ENCODE data around the gene MYO5B. TPM values are rescaled to one million over a fixed set of nuclear protein-coding genes. Genes with fewer than 3 reads are reported as not detected.

The MYO5B gene
- total RNA-seq, 2 experiments from 2014 or later: not detected

- Histone ChIP-seq H3K9me3 (ENCODE audit: control insufficient read depth in 1 of 2, insufficient read depth in 1 of 2, low read length in 2 of 2) (no peaks in the 10 kb centered on the region), H3K27me3 (ENCODE audit: control insufficient read depth in 1 of 2, insufficient read depth in 2 of 2, low read length in 2 of 2) (peaks cover 5 to 17% of the 10 kb centered on the region in 2 experiments), H3K27ac (ENCODE audit: low read depth in 1 of 2, low read length in 2 of 2) (no peak overlapping the region), H3K4me1 (ENCODE audit: insufficient read depth, low read length) (no peaks in the 10 kb centered on the region), H3K4me3 (ENCODE audit: low read length) (no peak overlapping the region), H3K36me3 (ENCODE audit: insufficient read depth, low read length) (no peaks in the 10 kb centered on the region)
- CTCF ChIA-PET: no interaction called here
- intact Hi-C loops (cut with DNase I, micrococcal nuclease): no loop called here
- Mint-ChIP-seq H3K36me3 (ENCODE audit: low read depth) (no peaks in the 10 kb centered on the region), H3K27ac (no peak overlapping the region), H3K9me3 (peaks cover 8% of the 10 kb centered on the region), H3K4me3 (no peak overlapping the region), H3K27me3 (peaks cover 40% of the 10 kb centered on the region), H3K4me1 (ENCODE audit: low read depth) (no peaks in the 10 kb centered on the region)
- no peak for TF ChIP-seq CTCF (IDR thresholded peaks at IDR 0.05)
- POLR2A ChIA-PET: no interaction called here
- DNase-seq: no peak
- ATAC-seq (ENCODE audit: poor library complexity): no peak
Measured at GRCh38 chr18:49924293-49924983, 270.5 kb downstream of the MYO5B start.

GRCh38 chr18:49922228-49922627 lies 272.7 kb downstream of the MYO5B start:
- Histone ChIP-seq H3K4me3 (ENCODE audit: low read length) (no peak overlapping the region), H3K36me3 (ENCODE audit: insufficient read depth, low read length) (no peaks in the 10 kb centered on the region), H3K27me3 (ENCODE audit: control insufficient read depth in 1 of 2, insufficient read depth in 2 of 2, low read length in 2 of 2) (peaks cover 9 to 17% of the 10 kb centered on the region in 2 experiments), H3K27ac (ENCODE audit: low read depth in 1 of 2, low read length in 2 of 2) (no peak overlapping the region), H3K4me1 (ENCODE audit: insufficient read depth, low read length) (no peaks in the 10 kb centered on the region), H3K9me3 (ENCODE audit: control insufficient read depth in 1 of 2, insufficient read depth in 1 of 2, low read length in 2 of 2) (no peaks in the 10 kb centered on the region)
- Mint-ChIP-seq H3K9me3 (peaks cover 6% of the 10 kb centered on the region), H3K4me3 (no peak overlapping the region), H3K36me3 (ENCODE audit: low read depth) (no peaks in the 10 kb centered on the region), H3K27ac (no peak overlapping the region), H3K27me3 (peaks cover 51% of the 10 kb centered on the region), H3K4me1 (ENCODE audit: low read depth) (no peaks in the 10 kb centered on the region)
- intact Hi-C loops (cut with DNase I, micrococcal nuclease): no loop called here
- POLR2A ChIA-PET: no interaction called here
- DNase-seq: no peak
- no peak for ATAC-seq (ENCODE audit: poor library complexity)
- CTCF ChIA-PET: no interaction called here
- TF ChIP-seq CTCF (IDR thresholded peaks at IDR 0.05): no peak

GRCh38 chr18:49921318-49921985 lies 273.5 kb downstream of the MYO5B start:
- intact Hi-C loops (cut with DNase I, micrococcal nuclease): no loop called here
- Histone ChIP-seq H3K36me3 (ENCODE audit: insufficient read depth, low read length) (no peaks in the 10 kb centered on the region), H3K27me3 (ENCODE audit: control insufficient read depth in 1 of 2, insufficient read depth in 2 of 2, low read length in 2 of 2) (peaks cover 9 to 17% of the 10 kb centered on the region in 2 experiments), H3K27ac (ENCODE audit: low read depth in 1 of 2, low read length in 2 of 2) (no peak overlapping the region), H3K9me3 (ENCODE audit: control insufficient read depth in 1 of 2, insufficient read depth in 1 of 2, low read length in 2 of 2) (no peaks in the 10 kb centered on the region), H3K4me1 (ENCODE audit: insufficient read depth, low read length) (no peaks in the 10 kb centered on the region), H3K4me3 (ENCODE audit: low read length) (no peak overlapping the region)
- no peak for TF ChIP-seq CTCF (IDR thresholded peaks at IDR 0.05)
- H3K9me3 Mint-ChIP-seq: peaks cover 6% of the 10 kb centered on the region
- H3K4me1 Mint-ChIP-seq (ENCODE audit: low read depth): no peaks in the 10 kb centered on the region
- ChIA-PET CTCF (no interaction called here), POLR2A (no interaction called here)
- no peak overlapping the region for H3K4me3 Mint-ChIP-seq
- peaks cover 47% of the 10 kb centered on the region for H3K27me3 Mint-ChIP-seq
- no peaks in the 10 kb centered on the region for H3K36me3 Mint-ChIP-seq (ENCODE audit: low read depth)
- no peak overlapping the region for H3K27ac Mint-ChIP-seq
- DNase-seq (no peak), ATAC-seq (ENCODE audit: poor library complexity) (no peak)
